GM18498 (cell line): ENCODE data around the gene BCL11A.

ENCODE experiments used
- ATAC-seq: cut with Tn5 transposase; IDR thresholded peaks from one replicate; pipeline ENCODE4 v1.9.1; 2021; ENCODE audit warnings: mild to moderate bottlenecking, moderate library complexity; ENCODE audit not compliant: unreplicated experiment

Gene BCL11A

DNA sequence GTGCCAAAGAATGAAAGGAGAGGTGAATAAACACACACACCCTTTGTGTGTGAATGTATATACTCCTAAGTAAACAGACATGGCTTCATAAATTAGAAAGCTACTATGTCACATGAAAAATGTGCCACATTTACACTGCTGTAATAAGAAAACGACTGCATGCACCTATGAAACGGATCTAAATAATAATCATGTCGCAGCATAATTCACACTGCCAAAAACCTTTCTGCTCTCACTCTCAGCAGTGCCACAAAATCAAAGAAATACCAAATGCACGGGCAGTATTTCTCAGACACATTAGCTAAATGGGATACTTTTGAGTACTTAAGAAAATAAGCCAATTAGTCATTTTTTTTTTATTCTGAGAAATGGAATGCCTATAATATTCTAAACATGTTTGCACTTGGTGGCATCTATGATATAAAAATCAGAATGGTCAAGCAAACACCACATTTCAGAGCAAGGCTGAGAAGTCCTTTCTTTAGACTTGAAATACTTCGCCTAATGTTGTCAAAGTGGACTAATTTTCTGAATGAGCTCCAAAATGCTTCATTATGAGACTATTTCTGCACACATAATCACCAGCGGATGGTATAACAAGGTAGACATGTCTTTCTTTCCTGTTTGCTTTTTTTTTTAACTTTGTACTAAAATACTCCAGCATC, 6.6 kb downstream of the BCL11A start:
- no peak for ATAC-seq

GRCh38 chr2:60544954-60545560, 8.4 kb downstream of the BCL11A start:
- ATAC-seq: no peak

DNA sequence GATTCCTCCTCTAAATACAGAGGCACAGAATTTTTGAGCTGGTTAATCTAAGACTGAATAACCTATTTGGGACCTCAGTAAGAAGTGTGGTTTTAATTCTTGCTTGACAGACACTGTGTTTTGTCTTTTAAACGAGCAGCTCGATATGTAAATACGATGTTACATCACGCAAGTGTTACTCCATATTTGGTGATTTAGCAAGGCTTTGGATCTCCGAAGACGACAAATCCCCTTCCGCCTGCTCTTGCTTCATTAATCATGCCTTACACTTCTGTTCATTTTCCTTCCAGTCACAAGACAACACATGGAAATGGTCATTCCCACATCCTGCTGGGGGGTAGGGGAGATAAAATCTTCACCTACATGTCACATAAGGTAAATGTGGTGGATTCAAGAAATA, 9.4 kb downstream of the BCL11A start:
- no peak for ATAC-seq

DNA sequence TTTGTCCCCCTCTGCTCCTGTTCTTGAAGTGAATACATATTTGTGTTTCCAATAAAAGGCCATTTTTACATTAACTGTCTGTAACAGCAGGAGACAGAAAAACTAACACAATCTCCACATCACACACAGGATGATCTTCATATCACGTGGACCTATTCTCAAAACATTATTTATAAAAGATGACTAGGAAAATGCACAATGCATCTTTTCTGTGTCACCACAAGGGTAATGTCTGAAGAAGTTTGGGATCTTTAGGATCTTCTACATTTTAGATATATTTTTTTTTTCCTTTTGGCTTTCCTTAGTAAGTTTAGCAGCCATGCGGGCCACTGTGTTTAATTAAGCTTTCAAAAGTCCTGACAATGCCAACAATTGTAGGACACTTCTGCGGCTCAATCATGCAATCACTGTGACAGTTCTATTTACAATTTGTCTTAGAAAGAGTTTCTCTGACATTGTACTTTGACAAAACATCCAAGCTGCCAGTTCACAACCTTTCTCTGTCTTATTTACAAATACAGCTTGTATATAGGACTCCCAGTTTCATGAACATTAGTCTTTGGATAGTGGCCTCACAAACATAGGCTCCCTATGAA, 12.3 kb downstream of the BCL11A start:
- ATAC-seq: no peak

DNA sequence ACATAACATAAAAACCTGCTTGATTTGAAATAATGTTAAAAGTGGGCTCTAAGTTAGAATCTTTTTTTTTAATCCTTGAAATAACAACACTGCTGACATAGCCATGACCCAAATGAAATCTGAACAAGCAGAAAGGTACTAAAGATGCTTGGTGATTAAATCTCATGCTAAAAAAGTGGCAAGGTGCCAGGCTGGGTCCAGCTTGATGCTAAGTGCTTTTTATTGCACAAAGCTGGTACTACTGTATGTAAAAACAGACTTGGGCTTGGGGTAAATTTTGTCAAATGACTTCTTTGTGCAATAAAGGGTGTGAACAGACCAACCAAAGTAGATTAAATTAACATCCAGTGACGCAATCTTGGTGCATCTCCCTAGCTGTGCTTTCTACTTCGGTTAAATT, 13.4 kb downstream of the BCL11A start:
- ATAC-seq: no peak

GRCh38 chr2:60539140-60539539, 14.3 kb downstream of the BCL11A start:
- no peak for ATAC-seq

GRCh38 chr2:60538101-60538500, 15.4 kb downstream of the BCL11A start:
- ATAC-seq: no peak

DNA sequence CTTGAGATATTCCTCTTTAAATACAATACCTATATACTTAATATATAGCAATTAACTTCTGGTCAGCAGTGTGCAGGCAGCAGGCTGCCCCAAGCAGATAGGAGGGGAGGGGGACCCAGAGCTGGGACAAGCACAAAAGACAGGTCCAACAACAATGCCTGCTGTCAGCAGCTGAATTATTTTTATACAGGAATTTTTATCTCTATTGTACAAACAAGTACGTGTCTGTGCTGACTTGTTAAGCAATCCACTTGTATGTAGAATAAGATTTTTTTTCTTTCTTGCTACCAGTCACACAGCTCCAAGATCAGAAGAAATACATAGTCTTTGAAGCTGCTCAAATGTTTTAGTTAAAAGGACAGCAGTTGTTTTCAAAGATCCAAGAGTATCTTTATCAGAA, 16.7 kb downstream of the BCL11A start:
- no peak for ATAC-seq

DNA sequence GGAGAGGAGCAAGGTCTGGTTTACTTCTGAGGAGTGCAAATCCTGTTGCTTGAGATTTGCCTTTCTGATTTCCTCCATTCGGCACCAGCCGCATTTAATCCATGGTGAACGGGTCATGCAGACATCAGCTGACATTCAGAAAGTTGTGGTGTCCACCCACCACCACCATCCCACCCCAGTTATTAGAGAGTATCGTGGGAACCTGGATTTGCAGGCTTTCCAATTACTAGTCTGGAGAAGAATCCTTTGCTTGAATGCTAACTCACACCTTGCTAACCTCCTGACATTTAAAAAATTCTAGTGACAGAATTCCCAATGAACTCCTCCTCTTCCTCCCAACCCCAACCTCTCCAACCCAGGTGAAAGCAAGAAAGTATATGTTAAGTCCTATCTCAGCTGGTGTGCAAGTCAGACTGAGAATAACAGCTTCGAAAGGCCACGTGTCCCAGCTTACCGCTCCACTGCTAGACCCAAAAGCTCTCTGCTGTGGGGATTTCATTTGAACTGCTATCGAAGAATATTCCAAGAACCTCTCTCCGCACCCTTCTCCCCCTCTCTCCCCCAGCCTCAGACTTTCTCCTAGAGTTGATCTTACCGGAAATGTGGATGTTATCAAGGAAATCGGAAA, 17.7 kb downstream of the BCL11A start:
- ATAC-seq: peak; percentile 80

GRCh38 chr2:60534892-60535684, 18.4 kb downstream of the BCL11A start:
- no peak for ATAC-seq

GRCh38 chr2:60534052-60534685, 19.3 kb downstream of the BCL11A start:
- ATAC-seq: no peak

DNA sequence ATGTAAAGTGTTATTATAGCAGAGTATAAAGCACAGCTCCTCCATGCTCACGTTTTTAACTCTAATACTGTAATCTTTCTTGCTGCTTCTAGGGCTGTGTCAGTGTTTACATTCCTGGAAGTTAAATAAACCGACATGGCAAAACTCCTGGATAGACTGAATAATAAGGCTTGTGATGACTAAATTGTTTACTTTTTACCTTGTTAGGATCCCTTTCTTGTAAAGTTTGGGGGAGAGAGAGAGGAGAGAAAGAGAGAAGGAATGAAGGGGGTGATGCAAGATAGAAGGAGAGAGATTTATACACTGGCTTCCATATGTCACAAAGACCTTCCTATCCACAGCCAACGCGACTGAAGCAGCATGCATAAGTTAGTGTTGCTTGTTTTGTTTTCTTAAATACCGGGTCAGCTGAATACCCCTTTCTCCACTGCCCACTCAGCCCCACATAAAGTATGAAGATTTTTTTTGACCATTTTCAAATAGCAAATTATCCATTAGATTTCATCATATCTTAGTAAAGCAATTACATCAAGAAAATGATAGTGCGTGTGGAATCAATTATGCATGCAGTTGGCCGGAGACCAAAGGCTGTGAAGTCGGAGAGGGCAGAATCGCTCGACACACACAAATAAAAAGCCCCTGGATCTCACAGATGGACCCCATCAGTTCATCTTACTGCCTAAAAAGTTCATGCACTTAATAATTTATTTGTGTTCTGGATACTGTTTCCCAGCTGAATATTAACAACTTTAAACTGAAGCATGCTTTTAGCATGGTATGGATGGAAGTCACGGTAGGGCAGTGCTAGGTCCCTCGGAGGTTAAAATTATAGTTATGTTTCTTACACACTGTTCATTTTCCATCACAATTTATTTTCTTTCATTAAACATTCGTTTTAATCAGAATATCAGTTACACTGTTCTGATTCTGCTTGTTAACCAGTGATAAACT, 20.1 kb downstream of the BCL11A start:
- ATAC-seq: no peak

DNA sequence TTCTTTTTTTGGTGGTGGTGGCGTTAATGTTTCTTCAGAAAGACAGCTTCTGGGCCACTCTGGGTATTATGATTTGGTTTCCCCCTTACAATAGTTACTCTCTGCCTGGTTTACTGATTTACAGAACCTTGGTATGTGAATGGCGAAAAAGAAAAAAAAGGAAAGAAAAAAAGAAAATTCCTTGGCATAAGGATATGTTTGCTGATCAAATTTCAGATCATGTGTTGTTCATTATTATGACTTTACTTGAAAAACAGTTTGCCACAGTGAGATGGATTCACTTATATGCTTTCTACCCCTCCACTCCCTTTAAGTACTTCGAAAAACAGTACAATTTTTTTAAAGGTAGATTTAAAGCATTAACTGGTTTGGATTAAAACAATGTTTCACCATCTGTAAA, 21.0 kb downstream of the BCL11A start:
- no peak for ATAC-seq

- no peak for ATAC-seq
Observed at GRCh38 chr2:60531701-60532133, 21.7 kb downstream of the BCL11A start.

GRCh38 chr2:60530660-60531281, 22.7 kb downstream of the BCL11A start:
- no peak for ATAC-seq

DNA sequence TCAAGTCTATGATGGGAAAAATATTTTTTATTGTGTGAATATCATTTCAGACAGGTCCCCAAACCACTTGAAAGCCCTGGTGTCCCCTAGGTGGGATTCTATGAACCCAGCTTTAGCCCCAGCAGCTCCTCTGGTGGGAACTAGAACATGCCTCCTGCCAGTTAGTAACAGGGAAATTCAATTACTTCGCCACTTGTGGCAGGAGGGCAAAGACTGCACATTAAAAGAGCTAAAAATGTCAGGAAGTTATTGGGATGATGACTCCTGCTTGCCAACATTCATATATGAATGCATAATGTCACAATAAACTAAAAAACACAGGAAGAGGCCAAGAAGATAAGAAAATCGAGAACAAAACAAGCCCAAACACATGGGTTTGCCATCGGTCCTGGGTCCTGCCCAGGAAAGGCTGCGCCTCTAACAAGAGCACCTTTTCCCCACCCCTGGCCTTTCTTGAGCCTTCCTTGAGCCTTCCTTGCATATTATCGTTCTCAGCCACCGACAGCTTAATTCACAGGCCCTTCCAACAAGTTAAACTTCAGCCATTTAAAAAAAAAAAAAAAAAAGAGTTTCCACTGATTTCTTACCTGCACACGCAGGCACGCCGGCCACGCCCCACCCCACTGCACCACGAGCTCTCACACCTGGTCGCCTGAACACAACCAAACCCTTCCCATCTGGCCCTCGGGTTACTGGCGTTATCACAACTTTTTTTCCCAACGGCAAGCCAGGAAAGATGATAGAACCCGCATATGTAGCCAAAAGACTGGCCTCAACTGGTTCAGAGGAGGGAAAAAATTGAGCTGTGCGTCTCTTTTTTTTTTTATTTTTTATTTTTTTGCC, 23.4 kb downstream of the BCL11A start:
- no peak for ATAC-seq

- no peak for ATAC-seq
Observed at GRCh38 chr2:60529136-60529784, 24.2 kb downstream of the BCL11A start.
